ENCODE data around the gene NFIB. TPM values are rescaled to one million over a fixed set of nuclear protein-coding genes. Genes with fewer than 3 reads are reported as not detected.

NFIB gene
- total RNA-seq, 4 donors from 2014 or later = 24.0 to 40.9 (median 30.6) TPM

DNA sequence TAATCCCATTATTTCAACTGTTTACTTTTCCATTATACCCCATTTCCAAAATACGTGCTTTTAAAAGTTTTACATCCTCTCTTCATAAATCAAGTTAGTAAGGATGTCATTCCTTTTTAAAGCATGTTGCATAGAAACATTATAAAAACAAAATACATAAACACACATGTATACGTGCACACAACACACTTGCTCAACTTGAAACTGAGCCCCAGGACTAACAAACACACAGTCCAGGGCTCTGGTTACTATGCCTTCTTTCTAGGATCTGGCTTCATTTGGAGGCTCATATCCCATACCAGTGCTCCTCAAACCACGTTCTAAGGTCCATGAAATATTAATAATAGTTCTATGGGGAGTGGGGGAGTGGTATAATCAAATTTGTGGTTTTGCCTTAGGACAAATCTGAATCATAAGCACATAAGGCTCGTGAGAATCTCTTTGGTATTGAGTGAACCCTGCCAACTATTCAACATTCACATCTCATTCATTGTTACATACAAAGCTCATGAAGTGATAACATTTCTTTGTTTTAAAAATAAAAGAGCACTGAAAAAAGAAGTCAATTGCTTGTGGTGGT lies 55.2 kb downstream of the NFIB start:
- TF ChIP-seq POLR2A (IDR thresholded peaks at IDR 0.05) = no peak
- TF ChIP-seq, protein P1, sequence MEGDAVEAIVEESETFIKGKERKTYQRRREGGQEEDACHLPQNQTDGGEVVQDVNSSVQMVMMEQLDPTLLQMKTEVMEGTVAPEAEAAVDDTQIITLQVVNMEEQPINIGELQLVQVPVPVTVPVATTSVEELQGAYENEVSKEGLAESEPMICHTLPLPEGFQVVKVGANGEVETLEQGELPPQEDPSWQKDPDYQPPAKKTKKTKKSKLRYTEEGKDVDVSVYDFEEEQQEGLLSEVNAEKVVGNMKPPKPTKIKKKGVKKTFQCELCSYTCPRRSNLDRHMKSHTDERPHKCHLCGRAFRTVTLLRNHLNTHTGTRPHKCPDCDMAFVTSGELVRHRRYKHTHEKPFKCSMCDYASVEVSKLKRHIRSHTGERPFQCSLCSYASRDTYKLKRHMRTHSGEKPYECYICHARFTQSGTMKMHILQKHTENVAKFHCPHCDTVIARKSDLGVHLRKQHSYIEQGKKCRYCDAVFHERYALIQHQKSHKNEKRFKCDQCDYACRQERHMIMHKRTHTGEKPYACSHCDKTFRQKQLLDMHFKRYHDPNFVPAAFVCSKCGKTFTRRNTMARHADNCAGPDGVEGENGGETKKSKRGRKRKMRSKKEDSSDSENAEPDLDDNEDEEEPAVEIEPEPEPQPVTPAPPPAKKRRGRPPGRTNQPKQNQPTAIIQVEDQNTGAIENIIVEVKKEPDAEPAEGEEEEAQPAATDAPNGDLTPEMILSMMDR (IDR thresholded peaks at IDR 0.05 in 4 of 5, conservative IDR thresholded peaks at IDR 0.05 in 1 of 5) = no peak
- H3K27me3 ChIP-seq = no peaks in the 10 kb centered on the region
- H3K27ac ChIP-seq = peak overlapping the region; percentile 8 to 87 (median 62)
- H3K4me3 ChIP-seq = no peak overlapping the region
- peaks cover 42 to 48% of the 10 kb centered on the region in 2 donors for H3K4me1 ChIP-seq
- in situ Hi-C loops (cut with MboI; ENCODE audit: low sequenced_read_pairs in 4 of 4) (loop anchor here in 1 of 4 donors (10.0 kb wide), 1 partner anchor 46 kb away; no protein-coding TSS in a partner anchor), intact Hi-C loops (cut with DNase I; ENCODE audit: low total_unique reads) (loop anchor here (5.0 kb wide), 1 partner anchor 44 kb away; no protein-coding TSS in a partner anchor)
- H3K36me3 ChIP-seq = no peaks in the 10 kb centered on the region
- ATAC-seq = no peak
- H3K9me3 ChIP-seq = no peaks in the 10 kb centered on the region
- no peak for DNase-seq

DNA sequence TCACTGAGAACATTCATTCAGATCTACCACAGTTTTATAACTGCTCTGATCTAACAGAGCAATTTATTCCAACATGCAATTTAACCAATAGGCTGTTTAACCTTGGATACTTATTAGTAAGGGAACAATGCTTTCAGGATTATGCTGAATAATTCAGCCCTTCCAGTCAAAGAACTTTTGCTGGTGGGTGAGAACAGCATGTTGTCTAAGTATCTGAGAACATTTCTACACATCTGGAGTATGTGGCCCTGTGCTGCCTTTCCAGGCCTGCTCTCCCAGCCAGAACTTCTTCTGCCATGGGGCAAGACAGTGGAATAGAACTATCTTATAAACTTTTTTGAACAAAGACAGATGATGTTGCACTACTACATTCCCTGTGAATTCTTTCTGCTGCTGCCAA lies 55.8 kb downstream of the NFIB start:
- Histone ChIP-seq H3K4me1 (peaks cover 43 to 48% of the 10 kb centered on the region in 2 donors), H3K27me3 (no peaks in the 10 kb centered on the region), H3K4me3 (no peak overlapping the region), H3K9me3 (no peaks in the 10 kb centered on the region), H3K27ac (peak overlapping the region in 3 of 4 donors; percentile 59 to 87 (median 81)), H3K36me3 (no peaks in the 10 kb centered on the region)
- TF ChIP-seq, protein P1 (IDR thresholded peaks at IDR 0.05 in 4 of 5, conservative IDR thresholded peaks at IDR 0.05 in 1 of 5) = no peak
- no peak for TF ChIP-seq POLR2A (IDR thresholded peaks at IDR 0.05)
- ATAC-seq = no peak
- intact Hi-C loops (cut with DNase I; ENCODE audit: low total_unique reads) (loop anchor here (5.0 kb wide), 1 partner anchor 44 kb away; no protein-coding TSS in a partner anchor), in situ Hi-C loops (cut with MboI; ENCODE audit: low sequenced_read_pairs in 4 of 4) (loop anchor here in 1 of 4 donors (10.0 kb wide), 1 partner anchor 47 kb away; no protein-coding TSS in a partner anchor)
- no peak for DNase-seq

DNA sequence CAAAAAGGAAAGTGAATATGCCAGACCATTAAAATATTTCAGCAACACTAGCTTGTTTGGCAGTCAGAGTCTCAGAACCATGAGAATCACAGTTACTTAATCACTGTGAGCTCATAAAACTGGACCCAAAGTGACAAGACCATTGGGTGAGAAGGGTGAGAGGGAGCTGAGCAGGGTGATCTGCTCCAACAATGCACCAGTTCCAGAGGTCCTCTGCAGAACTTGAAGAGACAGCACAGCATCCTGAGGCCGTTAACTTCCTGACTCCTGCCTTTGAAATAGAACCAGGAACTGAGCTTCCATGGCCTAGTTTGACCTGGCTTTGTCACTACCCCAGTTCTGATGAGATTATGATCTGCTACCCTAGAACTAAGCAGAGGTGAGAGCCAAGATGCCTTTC lies 57.4 kb downstream of the NFIB start:
- peaks cover 55 to 63% of the 10 kb centered on the region in 2 donors for H3K4me1 ChIP-seq
- no peaks in the 10 kb centered on the region for H3K36me3 ChIP-seq
- H3K4me3 ChIP-seq = no peak overlapping the region
- intact Hi-C loops (cut with DNase I; ENCODE audit: low total_unique reads) (loop anchor here (5.0 kb wide), 1 partner anchor 46 kb away; no protein-coding TSS in a partner anchor), in situ Hi-C loops (cut with MboI; ENCODE audit: low sequenced_read_pairs in 4 of 4) (loop anchor here in 1 of 4 donors (10.0 kb wide), 1 partner anchor 48 kb away; no protein-coding TSS in a partner anchor)
- peak overlapping the region; percentile 59 to 87 (median 82) for H3K27ac ChIP-seq
- peak; percentile 95 to 96 for ATAC-seq
- DNase-seq = peak; percentile 63 to 81
- no peaks in the 10 kb centered on the region for H3K9me3 ChIP-seq
- TF ChIP-seq, protein P1 (IDR thresholded peaks at IDR 0.05 in 4 of 5, conservative IDR thresholded peaks at IDR 0.05 in 1 of 5) = no peak
- H3K27me3 ChIP-seq = no peaks in the 10 kb centered on the region

DNA sequence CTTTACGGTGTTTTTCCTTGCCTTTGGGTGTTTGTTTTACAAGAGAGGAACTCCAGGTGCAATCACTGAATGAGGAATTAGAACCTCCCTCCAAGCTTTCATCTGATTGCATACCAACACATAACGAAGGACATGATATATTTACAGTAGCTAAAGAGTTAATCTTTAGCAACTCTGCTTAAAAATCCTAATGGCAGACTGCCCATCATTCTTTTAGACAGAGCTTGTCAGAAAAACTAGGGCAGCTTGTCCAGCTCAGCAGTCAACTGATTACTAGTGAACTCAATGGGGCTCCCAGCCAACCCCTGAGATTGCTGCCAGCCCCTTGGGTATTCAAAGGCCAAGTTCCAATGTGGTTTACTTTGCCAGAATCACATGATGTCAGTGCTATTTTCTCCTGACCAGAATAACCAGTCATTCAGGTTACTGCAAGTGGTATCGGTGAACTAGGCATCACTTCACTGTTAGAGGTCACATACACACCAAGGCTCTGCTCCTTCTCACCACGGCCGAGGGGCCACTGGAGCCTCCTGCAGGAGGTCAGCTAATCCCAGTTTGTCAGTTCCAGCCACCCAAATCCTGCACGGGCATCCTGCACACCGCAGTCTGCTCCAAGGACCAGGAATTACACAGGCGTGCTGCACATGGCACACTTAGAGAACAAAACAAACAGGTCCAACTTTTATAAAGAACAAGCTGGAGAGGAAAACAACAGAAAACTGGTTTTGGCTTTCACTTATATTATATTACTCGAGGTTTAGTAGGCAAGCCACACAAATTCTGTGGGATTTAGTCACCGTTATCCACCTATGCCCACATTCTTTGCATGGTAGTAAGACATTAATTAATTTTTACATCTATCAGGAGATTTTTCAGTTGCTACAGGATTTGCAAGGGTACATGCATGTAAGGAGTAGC lies 62.5 kb downstream of the NFIB start:
- in situ Hi-C loops (cut with MboI; ENCODE audit: low sequenced_read_pairs in 4 of 4) (loop anchor here in 1 of 4 donors (10.0 kb wide), 1 partner anchor 53 kb away; no protein-coding TSS in a partner anchor), intact Hi-C loops (cut with DNase I; ENCODE audit: low total_unique reads) (loop anchor here (1.0 to 5.0 kb wide), 2 partner anchors 32 to 61 kb away; partner anchors contain the start of gene NFIB)
- H3K4me1 ChIP-seq = peaks cover 44 to 56% of the 10 kb centered on the region in 2 donors
- peak overlapping the region; percentile 67 to 83 (median 78) for H3K27ac ChIP-seq
- H3K36me3 ChIP-seq = no peaks in the 10 kb centered on the region
- TF ChIP-seq, protein P1 (IDR thresholded peaks at IDR 0.05 in 4 of 5, conservative IDR thresholded peaks at IDR 0.05 in 1 of 5) = no peak
- peak in 1 of 2 donors; percentile 10 for TF ChIP-seq POLR2A (IDR thresholded peaks at IDR 0.05)
- DNase-seq (peak; percentile 81 to 90), ATAC-seq (peak; percentile 98 to 99)
- H3K9me3 ChIP-seq = no peaks in the 10 kb centered on the region
- peak overlapping the region; percentile 10 to 35 (median 26) for H3K4me3 ChIP-seq
- H3K27me3 ChIP-seq = no peaks in the 10 kb centered on the region
